Muscle of back (tissue), 13 donors: ENCODE measurements around the gene MTERF1. TPM values are rescaled to one million over a fixed set of nuclear protein-coding genes. Genes with fewer than 3 reads are reported as not detected.
"Not testable (repeated sequence)": the region's sequence is repeated elsewhere in the genome, so short reads cannot be mapped to it uniquely, and the experiment has no call there.

ENCODE experiments used
- DNase-seq, 3 donors: peaks; one replicate each; pipeline versions ENCODE4 v3.0.0 to v3.0.0-alpha.2; 2013
- long read RNA-seq, 9 donors: transcript quantifications; one replicate each; lab custom pipeline, GENCODE V29; 2026
- polyA plus RNA-seq, 10 donors: library from polyadenylated mRNA; unstranded; fragments of 120-200 nt; gene quantifications; one replicate each; pipeline ENCODE4 v1.2.1, GENCODE V29; 2013; ENCODE audit not compliant: insufficient read length in 10 of 10

The MTERF1 gene, protein sequence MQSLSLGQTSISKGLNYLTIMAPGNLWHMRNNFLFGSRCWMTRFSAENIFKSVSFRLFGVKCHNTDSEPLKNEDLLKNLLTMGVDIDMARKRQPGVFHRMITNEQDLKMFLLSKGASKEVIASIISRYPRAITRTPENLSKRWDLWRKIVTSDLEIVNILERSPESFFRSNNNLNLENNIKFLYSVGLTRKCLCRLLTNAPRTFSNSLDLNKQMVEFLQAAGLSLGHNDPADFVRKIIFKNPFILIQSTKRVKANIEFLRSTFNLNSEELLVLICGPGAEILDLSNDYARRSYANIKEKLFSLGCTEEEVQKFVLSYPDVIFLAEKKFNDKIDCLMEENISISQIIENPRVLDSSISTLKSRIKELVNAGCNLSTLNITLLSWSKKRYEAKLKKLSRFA
- polyA plus RNA-seq = 10 to 100 TPM in 9 of 10 donors, 1 to 10 TPM in 1; 9.7 to 12.8 (median 11.4) TPM
- long read RNA-seq, donor 1, transcript MTERF1-201 (3 exons, 1,997 nt) = major isoform, 5 of 6 reads
- long read RNA-seq, donor 1, partial matches to known transcripts = 0 of 6 reads
- long read RNA-seq, donor 1, other reads (novel, unspliced or antisense) = 0 of 6 reads
- long read RNA-seq, donor 2, partial matches to known transcripts = 0 of 3 reads
- long read RNA-seq, donor 2, other reads (novel, unspliced or antisense) = 0 of 3 reads
- long read RNA-seq, donor 3 = 0 reads
- long read RNA-seq, donor 4, partial matches to known transcripts = 0 of 3 reads
- long read RNA-seq, donor 4, other reads (novel, unspliced or antisense) = 0 of 3 reads
- long read RNA-seq, donor 5, partial matches to known transcripts = 0 of 5 reads
- long read RNA-seq, donor 5, other reads (novel, unspliced or antisense) = 0 of 5 reads
- long read RNA-seq, donor 6, partial matches to known transcripts = 0 of 6 reads
- long read RNA-seq, donor 6, other reads (novel, unspliced or antisense) = 0 of 6 reads
- long read RNA-seq, donor 7, partial matches to known transcripts = 180 of 183 reads
- long read RNA-seq, donor 7, other reads (novel, unspliced or antisense) = 0 of 183 reads
- long read RNA-seq, donor 8, partial matches to known transcripts = 0 of 3 reads
- long read RNA-seq, donor 8, other reads (novel, unspliced or antisense) = 0 of 3 reads
- long read RNA-seq, donor 9 = 0 reads

DNA sequence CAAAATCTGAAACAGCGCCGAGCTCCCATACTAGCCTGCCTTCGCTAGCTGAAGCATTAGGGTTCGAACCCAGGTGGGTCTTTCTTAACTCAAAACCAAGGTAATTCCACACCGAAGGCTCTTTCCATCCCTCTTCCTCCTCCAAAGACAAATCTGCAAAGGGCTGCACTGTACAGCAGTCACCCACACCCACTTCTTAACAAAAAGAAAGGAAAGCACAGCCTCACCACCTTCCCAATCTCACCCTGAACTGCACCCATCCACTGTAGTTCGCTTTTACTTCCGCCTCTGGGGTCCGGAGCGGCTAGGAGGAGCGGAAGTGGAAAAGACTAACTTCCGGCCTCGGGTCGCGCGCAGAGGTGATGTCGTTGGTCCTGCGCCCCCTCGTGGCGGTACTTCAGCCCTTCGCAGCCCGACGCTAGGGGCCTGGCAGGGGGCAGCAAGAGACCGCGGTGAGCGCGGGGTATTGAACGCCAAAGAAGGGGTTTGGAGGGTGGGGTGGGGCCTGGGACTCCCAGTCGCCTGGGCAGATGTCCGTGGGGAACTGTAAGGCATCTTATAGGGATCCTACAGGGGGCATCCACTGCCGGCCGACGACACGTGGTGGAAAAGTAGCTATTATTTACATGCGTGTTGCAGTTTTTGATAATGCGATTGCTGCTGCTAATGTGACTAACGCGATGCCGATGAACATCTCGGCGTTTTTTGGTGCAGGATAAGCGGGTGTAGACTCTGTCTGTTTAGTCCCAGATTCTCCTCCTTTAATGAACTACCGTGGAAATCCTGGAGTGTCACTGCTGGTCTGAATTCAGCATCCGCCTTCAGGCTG is at the start of gene MTERF1:
Gene MTERF1 (minus strand): TSS at position 290 of the 829 bp plus-strand sequence. CDS start 619 bp downstream, outside the sequence.
- DNase-seq = peak; percentile 94 to 97 (median 96)

DNA sequence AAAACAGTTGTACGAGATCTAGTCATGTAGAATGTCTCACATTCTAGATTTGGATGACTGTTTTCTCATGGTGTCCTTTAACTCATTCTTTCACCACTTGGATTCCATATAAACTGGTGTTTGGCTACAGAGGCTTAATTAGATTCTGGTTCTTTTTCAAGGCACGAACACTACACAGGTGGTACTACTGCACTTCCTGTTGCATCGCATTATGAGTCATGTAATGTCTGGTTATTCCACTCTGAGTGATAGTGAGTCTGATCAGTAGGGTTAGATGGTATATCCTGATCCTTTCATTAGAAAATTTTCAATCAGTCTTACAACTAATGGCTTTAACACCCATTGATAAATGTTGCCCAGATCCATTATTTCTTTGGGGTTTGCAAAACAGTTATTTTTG is 49.0 kb upstream of the MTERF1 start:
- no peak for DNase-seq

DNA sequence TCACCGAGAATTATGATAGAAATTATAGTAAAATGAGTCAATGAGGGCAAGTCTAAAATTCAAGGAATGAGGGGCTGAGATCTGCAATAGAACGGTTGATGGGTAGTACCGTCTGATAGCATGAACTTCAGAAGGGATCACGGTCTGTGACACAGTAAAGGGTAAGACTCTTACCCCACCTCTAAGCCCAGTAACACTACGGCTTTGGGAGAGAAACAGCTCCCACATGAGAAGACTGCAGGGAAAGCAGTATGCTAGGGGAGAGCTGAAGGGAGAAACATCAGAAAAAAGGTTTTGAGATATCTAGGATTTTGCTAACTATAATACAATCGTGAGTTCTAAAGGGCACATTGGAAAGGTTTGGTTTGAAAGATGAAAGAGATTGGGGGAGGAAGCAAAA is 47.4 kb upstream of the MTERF1 start:
- DNase-seq = no peak

DNA sequence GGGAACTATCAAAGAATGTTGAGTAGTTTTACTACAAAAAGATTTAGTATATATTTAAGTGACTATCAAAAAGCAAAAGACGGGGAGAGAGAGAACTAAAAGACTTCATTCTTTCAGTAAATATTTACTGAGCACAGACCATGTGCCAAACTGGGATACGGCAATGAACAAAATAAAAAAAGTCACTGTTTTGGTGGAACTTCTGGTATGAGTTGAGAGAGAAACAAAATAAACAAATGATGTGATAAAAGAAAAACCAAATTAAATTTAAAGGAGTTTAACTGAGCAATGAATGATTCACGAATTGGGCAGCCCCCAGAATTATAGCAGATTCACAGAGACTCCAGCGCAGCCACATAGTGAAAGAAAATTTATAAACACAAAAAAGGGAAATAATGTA is 42.4 kb upstream of the MTERF1 start:
- no peak for DNase-seq

- DNase-seq = no peak
Observed at GRCh38 chr7:91918356-91918755, 37.9 kb upstream of the MTERF1 start.

DNA sequence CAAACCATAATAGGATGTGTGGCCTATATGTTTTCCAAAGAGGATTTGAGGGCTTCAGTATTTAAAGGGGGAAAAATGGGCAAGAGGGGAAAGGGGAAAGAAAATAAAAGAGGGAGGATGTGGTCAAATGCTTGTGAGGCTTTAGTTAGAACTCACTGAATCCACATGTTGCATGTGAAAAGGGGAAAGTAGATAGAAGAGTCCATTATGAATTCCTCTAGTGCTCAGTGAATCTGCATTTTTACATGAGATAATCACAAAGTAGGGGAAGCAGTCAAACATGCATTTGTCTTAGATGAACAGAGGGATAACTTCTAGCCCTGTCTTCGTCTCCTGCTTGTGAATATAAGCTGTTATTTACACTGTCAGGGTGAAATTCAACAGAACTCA is 35.5 kb upstream of the MTERF1 start:
- DNase-seq = no peak

DNA sequence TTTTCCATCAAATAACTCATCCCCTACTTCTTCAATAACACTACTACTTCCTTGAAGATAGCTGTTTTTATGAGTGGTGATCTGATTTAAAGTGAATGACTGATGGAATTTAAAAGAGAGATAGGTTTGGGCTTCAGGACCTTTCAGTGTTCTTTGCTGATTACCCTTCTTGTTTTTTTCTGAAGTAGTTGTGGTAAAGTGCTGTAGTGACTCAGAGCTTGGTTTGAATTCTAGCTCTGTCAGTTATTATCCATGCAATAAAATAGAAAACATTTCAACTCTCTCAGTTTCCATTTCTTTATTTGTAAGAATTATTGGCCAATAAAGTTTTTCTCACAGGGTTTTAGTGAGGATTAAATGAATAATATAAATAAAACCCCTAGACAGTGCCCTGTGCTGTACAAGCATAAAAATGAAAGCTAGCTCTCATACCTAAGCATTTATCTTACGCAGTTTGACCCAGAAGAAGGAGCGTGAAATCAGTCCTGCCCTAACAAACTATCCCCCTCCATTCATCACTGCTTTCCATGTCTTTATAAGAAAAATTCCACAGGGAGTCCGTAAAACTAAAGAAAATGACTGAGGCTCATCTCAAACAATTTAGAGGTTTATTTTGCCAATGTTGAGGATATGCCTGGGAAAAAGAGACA is 35.0 kb upstream of the MTERF1 start:
- no peak for DNase-seq

DNA sequence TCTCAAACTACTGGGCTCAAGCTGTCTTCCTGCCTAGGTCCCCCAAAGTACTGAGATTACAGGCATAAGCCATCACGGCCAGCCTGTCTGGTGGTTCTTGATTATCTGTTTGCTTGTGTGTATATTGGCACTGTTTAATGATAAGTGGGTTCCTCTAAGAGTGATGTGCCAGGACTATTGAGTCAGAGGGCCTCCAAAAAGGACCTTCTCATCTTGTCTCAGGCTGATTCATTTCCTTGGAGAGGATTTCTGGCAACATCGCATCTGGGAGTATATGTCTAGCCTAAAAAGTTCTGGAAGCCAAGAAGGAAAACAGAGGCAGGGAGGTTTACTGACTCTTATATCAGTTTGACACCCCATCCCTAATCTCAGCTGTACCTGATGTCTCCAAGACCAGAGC is 33.1 kb upstream of the MTERF1 start:
- DNase-seq = peak in 1 of 3 donors; percentile 29

GRCh38 chr7:91912494-91912893 is 32.0 kb upstream of the MTERF1 start:
- DNase-seq = no peak

DNA sequence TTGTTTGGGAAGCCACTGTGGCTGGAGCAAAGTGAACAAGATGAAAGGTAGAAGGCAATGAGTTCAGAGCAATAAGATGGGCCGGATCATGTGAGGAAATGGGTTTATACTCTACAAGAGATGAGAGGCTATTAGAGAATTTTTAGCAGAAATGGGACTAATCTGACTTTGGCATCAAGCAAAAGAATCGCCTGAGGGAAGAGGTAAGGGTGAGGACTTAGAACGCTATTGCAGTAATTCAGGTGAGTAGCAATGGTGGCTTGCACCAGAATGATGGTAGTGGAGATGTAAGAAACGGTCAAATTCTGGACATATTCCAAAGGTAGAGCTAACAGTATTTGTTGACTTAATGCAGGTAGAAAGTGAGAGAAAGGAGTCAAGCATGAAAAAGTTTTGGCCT is 30.6 kb upstream of the MTERF1 start:
- no peak for DNase-seq

DNA sequence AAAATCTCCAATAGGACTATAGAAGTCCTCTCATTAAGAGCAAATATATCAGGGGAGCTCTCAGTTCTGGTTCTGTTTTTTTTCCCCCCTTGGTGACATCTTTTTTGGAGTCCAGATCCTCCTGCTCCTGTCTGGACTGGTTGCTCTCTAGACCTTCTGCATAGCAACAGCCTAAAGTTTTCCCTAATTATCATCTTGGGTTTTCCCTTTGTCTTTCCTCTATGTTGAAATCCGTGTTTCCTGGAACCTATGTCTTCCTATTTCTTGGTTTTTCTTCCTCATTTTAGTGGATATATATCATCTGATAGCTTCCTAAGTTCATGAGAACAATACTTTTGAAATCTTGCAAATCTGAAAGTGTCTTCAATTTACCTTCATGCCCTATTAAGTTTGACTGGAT is 29.7 kb upstream of the MTERF1 start:
- no peak for DNase-seq

- DNase-seq = no peak
Observed at GRCh38 chr7:91899563-91899962, 19.1 kb upstream of the MTERF1 start.

- no peak for DNase-seq
Observed at GRCh38 chr7:91898240-91898992, 17.9 kb upstream of the MTERF1 start.

DNA sequence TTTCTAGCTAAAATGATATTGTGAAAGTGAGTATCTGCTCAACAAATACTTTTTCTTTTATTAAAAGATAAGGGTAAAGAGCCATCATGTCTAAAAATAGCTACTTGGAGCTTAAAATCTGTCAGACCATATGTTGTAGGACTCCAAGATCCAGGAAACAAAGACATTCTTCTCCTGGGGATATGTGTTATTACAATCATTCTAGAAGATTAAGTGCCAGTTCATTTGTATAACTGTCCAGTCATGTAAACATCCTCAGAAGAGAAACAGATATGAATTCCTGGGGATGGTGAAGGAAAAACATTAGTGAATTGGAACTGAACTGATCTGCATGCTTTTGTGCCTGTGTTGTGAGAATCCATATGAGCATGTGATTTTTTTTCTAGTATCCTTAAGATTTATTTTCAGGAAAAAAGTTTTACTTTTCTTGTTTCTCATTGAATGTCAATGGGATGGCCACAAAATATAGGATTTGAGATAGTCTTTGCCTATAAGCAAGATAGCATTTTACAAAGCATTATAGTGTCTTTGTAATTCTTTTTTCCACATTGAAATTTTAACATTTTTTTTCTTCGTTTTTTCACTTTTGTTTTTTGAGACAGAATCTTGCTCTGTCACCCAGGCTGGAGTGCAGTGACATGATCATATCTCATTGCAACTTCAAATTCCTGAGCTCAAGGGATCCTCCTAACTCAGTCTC is 14.4 kb upstream of the MTERF1 start:
- DNase-seq = no peak

- not testable (repeated sequence) for DNase-seq
Observed at GRCh38 chr7:91893699-91894098, 13.2 kb upstream of the MTERF1 start.

GRCh38 chr7:91892821-91893340 is 12.4 kb upstream of the MTERF1 start:
- no peak for DNase-seq

- no peak for DNase-seq
Observed at GRCh38 chr7:91892099-91892705, 11.7 kb upstream of the MTERF1 start.
